Activated CD4-positive, alpha-beta T cell treated with anti-CD3 and anti-CD28 coated beads for 24 hours (primary cell): Measurements from ENCODE around the gene ZNF213.
A peak's percentile ranks its signal among the peaks of the same experiment; 100 is the strongest.
"Not testable (repeated sequence)": the region's sequence is repeated elsewhere in the genome, so short reads cannot be mapped to it uniquely, and the experiment has no call there.

Experiments used
- DNase-seq, 2 donors: peaks; one replicate each; pipeline ENCODE4 v3.0.0-alpha.2; 2020; ENCODE audit warnings: low read depth in 2 of 2

Gene ZNF213

DNA sequence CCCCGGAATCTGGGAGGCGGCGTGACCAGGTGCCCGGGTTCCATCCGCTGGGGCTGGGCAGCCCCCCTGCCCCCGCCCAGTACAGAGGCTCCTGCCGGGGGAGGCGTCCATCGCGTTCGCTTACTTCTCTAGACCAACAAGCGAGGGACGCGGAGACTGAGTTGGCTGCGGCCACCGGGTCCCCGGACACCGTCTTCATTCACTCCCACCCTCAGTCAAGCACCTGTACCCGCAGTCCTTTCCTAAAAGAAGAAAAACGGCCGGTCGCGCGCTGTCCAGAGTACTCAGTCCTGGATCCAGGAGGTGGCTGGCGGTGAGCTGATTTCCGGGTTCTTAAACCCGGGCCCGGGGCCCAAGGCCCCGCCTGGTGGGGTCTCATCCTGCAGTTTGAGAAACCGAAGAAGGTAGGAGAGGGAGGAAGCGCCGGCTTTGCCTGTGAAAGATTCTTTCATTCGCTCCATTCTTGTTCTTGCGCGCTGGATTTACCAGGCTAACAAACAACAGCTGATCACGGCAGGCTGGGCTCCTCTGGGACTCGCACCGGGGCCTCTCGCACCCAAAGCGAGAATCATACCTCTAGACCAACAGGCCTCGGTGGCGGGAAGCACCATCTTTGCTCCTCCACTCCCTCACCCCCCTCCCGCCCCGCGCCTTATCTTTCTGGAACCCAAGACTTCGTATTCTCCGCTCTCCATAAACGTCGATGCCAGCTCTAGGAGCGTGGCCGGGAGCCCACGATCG, 35.8 kb downstream of the ZNF213 start:
- DNase-seq = no peak

DNA sequence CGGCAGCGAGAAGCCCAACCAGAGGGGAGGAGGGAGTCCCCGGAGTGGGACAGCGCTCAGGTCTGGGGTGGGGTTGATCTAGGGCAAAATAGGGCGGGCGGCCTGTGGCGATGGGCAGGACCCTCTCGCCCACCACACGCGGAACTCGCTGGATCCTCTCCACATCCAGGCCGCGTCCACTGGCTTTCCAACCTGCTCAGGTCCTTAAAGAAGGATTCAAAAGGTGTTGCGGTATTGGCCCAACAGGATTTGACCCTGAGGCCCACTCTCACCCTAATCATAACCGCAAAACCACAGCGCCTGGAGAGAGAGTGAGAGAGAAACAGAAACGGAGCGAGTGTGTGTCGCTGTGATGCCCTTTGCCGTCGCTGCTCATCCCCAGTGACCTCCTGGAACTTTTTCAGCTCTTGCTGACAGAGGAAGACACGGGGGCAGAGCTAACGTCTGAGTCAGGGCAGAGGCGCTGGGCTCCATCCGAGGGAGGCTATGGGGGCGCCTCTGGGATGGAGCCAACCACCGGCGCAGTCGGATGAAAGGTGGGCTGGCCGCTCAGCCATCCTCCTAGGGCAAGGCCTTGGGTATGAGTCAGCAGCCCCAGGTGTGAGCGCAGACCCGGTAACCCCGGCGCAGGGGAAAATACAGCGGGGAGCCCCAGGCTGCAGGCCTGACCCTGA, 36.5 kb downstream of the ZNF213 start:
- DNase-seq = no peak

DNA sequence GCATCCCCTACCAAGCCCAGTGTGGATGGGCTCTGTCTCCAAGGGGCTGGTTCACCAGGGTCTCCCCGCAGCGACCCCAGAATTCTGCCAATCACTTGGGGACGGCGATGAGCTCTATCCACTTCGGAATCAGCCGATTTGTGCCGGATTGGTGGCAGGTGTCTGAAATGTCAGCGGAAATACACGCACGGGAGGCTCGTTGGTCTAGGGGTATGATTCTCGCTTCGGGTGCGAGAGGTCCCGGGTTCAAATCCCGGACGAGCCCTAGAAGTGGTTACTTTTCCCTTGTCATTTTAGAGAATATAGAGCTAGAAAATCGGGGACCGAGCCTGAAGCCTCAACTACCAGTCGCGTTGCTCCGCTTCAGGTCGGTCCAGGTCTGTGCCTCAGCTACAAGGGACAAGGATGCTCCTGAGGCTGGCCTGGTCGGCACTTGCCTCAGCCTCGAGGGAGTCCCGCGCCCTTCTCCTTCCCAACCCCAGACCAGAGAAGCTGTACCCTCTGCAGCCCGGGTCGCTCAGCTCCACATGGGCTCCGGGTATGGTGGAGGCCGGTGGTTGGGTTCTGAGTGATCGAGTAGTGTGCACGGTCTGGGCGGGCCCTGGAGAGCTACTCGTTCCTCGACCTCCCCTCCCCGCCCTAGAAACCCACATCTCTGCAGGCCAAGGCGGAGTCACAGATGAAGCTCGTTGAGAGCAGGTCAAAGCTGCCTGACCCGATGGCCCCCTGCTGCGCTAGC, 37.2 kb downstream of the ZNF213 start:
- no peak for DNase-seq

DNA sequence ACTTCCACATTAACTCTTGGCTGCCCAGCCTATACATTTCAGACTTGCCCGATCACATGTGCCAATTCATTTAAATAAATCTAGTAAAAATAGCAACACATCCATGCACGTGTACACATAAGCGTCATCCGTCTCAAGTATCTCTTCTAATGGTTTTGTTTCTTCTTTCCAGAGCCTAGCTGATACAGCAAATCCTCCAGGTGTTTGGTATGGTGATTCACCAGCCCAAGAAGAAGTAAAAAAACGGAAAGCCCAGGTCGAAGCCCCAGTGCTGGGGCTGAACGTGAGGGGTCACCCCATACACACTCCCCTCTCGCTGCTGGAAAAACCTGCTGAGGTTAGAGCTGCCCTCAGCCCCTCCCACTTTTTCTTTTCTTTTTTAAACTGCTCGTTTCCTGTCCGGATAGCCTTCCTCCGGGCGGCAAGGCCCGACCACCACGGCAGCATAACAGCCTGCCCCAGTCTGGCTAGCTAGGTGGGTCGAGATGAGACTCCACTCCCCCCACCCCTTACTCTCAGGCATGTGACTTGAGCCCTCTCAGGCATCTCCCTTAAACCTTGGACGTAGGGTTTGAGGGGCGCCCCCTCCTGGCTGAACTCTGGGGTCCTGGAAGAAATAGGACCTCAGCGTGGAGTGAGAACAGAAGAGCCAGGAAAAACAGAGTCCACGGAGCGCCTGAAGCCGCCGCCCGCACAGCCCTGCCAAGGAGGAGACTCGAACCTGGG, 39.2 kb downstream of the ZNF213 start:
- no peak for DNase-seq

DNA sequence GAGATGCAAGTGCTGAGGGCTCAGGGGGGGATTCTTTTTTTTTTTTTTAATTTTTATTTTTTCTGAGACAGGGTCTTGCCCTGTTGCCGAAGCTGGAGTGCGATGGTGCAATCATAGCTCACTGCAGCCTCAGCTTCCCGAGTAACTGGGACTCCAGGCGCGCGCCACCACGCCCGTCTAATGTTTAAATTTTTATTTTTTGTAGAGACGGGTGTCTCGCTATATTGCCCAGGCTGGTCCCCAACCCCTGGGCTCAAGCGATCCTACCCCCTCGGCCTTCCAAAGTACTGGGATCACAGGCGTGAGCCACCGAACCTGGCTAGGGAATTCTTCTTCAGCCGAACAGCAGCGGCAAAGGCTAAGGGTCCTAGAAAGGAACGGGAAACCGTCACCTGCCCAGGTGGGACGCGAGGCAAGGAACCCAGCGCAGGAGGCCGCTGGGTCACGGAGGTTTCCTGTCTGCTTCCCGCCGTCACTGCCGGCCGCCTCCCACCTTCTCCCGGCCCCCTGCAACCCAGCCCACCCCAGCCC, 39.9 kb downstream of the ZNF213 start:
- DNase-seq = no peak

DNA sequence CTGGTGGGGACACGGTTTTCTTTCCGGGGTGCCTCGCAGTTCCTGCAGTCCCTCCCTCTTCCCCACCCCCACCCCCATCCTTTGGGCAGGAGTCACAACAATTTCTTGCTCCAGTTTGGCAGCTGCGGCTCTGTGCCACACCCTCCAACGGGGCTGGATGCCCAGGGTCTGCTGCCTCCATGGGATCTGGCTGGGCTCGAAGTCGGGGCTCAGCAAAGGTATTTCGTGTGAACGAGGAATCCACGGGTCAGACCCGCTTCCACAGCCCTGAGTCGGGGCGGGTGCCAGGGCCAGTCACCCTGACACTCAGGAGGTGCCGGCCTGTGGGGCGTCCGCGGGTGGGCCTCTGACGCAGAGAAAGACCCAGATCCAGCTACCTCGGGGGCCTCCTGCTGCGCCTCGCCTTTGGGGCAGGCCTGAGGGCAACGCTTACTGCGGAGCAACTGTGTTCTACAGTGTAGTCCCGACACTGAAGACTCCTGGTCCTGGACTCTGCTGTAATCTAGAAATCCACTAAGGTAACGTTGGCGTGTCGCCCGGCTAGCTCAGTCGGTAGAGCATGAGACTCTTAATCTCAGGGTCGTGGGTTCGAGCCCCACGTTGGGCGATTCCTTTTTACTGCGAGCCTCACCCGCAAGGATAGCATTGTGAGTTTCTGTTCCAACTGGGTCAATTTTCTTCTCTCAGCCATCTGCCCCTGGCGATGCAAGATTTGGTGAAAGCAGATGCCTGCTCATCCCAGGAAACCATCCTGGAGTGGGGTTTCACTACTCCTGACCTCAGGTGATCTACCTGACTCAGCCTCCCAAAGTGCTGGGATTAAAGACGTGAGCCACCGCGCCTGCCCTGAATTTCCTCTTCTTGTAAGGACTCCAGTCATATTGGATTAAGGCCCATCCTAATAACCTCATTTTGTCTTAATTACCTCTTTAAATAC, 40.6 kb downstream of the ZNF213 start:
- DNase-seq = no peak

DNA sequence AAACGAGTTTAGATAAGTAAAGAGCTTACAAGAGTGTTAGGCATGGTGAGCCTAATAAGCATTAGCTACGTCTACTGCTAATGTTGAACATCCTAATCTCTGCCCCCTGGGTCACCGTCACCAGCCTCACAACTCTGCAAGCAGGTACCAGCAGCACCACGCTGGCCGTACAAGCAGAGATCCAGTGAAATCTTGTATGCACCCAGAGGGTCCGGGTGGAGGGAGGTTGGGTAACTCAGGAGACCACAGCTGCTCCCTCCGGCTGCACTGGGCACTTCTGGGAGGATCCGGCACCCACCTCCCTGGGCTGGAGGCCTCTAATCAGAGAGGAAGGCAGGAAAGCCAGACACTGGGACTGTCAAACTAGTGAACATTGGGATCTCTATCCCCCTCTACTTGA, 44.8 kb downstream of the ZNF213 start:
- DNase-seq = no peak

DNA sequence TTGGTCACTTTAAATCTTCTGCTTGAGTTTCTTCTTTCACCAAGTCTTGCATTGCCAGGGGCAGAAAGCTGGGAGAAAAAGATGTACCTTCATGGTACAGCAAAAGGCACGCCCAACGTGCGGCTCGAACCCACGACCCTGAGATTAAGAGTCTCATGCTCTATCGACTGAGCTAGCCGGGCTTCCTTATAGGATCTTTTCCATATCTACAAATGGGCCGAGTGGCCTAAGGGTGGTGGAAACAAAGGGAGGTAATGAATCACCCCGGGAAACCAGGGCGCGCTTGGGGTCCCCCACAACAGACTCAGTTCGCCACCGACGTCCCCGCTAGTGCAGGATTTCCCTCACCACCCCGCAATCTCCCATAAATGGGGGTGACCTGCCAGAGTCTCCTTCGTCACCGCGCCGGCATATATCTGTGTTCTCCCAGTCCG, 45.6 kb downstream of the ZNF213 start:
- no peak for DNase-seq

DNA sequence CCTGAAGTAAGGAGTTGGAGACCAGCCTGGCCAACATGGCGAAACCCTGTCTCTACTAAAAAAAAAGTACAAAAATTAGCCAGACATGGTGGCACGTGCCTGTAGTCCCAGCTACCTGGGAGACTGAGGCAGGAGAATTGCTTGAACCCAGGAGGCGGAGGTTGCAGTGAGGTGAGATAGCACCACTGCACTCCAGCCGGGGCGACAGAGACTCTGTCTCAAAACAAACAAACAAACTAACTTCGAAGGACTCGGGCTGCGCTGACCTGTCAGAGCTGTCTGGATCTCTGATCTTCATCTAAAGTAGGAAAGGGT, 47.4 kb downstream of the ZNF213 start:
- not testable (repeated sequence) for DNase-seq

DNA sequence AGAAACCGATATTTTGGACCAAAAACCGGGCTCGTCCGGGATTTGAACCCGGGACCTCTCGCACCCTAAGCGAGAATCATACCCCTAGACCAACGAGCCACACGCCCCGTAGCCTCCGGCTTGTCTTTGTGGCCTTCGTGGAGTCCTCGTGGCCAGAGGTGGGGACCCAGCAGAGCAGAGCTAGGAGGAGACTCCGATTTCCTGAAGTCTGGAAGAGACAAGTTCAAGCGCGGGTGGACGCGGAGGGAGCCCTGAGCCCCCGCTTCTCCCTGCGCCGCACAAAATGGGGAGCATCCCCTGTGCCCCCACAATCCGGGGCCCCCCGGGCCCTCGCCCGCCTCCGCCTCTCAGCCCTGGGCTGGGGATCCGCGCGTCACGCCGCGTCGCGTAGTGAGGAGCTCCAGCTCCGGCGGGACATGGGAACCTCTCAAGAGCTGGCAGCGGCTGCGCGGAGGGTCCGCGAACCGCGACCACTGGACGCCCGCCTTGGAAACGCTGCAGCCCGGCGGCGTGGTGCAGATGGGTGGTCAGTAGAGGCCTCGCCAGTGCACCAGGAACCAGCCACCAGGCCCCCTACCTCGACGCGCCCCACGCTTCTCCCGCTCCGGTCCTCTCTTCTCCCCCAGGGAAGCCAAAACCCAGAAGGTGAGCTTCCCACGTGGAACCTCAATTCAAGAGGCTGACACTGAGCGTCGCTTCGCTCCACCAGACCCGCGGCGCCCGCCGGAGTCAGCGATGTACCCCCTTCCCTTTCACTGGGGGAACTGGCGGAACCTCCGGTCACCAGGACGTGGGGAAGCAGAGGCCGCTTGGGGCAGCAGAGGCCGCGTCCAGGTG, 48.0 kb downstream of the ZNF213 start:
- DNase-seq = peak in 1 of 2 donors; percentile 70

DNA sequence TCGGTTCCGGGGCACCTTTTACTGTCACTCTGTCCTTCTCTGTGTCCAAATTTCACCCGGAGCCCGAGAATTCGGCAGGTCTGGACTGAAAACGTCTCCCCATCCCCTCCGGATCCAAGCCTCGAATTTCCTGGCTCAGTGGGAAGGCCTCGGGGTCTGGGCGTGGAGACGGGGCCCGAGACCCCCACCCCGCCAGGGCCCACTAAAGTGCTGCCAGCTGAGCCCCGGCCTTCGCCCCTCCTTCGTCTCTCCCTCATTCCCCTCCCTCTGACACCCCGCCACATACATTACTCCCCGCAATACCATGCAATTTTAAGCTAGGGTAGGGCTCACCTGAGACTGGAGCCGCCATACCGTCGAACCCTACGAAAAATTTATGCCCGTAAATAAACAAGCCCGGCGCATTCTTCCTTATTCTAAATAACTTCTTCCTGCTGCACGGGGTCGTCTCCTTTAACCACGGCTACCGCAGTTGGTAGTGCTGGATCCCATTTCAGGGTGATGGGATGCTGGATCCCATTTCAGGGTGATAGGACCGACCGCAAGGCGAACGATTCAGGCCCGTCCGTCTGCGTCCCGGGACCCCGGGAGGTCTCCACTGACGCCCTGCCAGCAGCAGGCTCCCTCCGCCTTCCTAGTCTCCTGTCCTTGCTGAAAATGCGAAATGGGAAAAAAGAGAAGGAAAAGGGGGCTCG, 48.8 kb downstream of the ZNF213 start:
- no peak for DNase-seq

DNA sequence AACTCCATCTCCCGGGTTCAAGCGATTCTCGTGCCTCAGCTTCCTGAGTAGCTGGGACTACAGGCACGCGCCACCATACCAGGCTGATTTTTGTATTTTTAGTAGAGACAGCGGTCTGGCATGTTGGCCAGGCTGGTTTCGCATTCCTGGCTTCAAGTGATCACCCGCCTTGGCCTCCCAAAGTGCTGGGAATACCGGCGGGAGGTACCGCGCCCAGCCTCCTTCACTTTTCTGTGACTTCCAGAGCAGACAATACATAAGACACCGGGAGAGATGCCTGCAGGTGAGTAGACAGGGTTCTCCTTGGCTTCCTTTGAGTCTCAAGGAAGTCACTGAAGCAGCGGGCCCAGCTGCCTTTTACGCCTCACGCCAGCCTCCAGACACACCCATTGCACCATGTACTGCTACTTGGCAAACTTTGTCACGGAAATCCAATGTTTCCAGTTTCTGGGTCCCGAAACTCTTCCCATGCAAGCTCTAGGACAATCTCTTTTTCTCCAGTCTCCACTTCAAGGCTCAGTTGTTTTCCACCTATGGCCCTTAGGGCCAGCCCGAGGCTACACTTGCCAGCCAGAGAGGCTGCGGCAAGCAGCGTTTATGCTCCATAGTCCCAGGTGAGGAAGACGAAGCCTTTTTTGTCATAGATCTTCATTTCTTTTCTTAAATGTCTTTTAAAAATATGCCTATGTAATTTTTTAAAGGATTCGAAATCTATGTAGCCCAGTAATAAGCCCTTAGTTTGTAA, 52.3 kb downstream of the ZNF213 start:
- no peak for DNase-seq

DNA sequence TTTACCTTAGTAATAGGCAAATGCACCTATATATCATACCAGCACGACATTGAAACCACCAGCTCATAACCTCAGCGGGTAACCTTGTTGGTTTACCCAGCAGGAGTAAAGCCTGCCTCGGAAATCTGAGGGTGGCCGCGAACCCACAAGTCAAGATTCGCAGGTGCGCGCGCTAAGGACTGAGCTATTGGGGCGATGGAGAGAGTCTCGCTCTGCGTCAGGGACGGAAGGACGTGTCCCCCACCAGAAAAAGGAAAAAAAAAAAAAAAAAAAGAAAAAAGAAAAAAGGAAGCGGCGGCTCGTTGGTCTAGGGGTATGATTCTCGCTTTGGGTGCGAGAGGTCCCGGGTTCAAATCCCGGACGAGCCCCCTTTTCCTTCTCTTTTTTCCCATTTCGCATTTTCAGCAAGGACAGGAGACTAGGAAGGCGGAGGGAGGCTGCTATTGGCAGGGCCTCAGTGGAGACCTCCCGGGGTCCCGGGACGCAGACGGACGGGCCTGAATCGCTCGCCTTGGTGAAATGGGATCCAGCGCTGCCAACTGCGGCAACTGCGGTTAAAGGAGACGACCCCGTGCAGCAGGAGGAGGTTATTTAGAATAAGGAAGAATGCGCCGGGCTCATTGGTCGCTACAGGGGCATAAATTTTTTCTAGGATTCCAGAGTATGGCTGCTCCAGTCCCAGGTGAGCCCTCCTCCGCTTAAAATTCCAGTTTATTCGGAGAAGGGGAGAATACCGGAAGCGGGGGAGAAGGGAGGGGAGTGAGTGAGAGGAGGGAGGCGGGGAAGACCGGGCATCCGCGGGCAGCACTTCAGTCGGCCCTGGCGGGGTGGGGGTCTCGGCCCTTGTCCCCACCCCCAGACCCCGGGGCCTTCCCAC, 53.2 kb downstream of the ZNF213 start, which contains the start of gene OR1F1:
Gene OR1F1, plus strand, starts transcription at position 407 of the 877 bp plus-strand sequence.
- peak in 1 of 2 donors; percentile 73 for DNase-seq

DNA sequence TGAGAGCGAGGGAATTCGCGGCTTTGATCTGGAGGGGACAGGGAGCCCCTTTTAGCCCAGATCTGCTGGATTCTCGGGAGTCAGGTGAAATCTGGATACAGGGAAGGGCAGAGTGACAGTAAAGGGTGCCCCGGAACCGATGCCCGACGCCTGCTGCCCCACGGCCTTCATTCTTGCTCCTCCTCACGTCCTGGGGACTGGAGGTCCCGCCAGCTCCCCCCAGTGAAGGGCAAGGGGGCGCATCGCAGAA, 53.8 kb downstream of the ZNF213 start:
- DNase-seq = no peak

DNA sequence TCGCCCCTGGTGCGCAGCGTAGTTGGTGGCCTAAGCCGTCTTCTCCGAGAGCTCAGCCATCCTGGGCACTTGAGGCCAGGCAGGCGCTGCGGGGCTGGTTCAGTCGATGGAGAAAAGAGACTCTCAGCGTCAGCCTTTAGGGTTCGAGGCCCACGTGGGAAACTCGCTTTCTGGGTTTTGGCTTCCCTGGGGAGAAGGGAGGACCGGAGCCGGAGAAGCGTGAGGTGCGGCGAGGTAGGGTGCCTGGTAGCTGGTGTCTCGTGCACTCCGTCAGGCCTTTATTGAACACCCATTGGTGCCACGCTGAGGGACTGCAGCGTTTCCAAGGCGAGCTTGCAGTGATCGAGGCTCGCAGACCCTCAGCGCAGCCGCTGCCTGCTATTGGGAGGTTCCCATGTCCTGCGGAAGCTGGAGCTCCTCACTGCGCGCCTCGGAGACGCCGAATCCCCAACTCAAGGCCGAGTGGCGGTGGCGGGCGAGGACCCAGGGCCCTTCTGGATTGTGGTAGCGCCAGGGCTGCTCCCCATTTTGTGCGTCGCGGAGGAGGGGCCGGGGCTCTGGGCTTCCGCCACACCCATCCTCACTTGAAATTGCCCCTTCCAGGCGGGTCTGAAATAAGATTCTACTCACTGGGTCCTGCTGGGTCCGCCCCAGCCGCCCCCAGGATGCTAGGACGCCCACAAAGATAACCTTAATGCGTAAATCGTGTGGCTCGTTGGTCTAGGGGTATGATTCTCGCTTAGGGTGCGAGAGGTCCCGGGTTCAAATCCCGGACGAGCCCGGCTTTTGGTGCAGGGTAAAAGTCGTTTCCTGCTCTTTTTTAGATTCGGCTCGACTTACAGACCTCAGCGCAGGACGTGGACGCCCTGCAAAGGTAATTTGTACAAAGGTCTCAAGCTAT, 54.3 kb downstream of the ZNF213 start:
- peak in 1 of 2 donors; percentile 63 for DNase-seq

DNA sequence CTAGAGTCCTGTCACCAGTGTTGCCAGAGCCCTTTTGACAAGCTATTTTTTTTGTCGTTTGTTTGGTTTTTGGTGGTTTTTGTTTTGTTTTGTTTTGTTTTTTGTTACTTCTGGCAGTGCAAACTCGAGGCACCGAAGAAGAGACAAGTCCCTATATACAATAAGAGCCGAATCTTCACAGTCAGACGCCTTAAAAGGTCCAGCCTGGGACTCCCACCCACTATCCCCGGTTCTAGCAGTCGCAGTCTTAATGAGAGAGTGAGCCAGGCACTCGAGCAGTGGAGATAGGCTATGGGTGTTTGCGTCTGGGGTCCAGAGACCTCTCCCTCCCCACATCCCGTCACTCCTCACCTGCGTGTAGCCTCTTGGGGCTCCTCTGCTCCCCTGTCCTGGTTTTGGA, 55.0 kb downstream of the ZNF213 start:
- no peak for DNase-seq

DNA sequence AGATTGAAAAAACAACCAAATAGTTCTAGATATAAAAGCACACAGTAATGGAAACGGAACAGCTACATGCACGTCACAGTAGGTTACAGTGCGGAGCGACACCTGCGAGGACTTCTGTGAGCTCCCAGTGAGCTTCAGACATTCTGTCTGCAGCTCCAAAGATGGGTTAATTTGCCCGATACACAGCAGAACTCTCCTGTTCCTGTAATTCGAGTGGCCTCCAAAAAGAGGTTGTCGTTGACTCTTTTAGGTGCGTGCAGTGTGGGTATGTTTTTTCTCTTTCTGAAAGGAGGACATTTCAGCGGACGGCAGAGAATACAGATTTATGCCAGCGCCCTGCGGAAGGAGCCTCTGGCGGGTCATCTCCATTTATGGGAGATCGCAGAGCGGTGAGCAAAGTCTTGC, 56.1 kb downstream of the ZNF213 start:
- DNase-seq = no peak
